HG02970 (cell line): Measurements from ENCODE around the gene SLC35E3.
"Not testable (repeated sequence)": the region's sequence is repeated elsewhere in the genome, so short reads cannot be mapped to it uniquely, and the experiment has no call there.

ENCODE experiments used
- ATAC-seq: cut with Tn5 transposase; IDR thresholded peaks from one replicate; pipeline ENCODE4 v1.9.1; 2021; ENCODE audit warnings: mild to moderate bottlenecking, moderate library complexity, moderate number of reproducible peaks; ENCODE audit not compliant: unreplicated experiment, low FRiP score

SLC35E3 gene

GRCh38 chr12:68793436-68793835, 47.5 kb downstream of the SLC35E3 start:
- ATAC-seq, result no peak

GRCh38 chr12:68793975-68794652, 48.1 kb downstream of the SLC35E3 start:
- ATAC-seq, result no peak

GRCh38 chr12:68794653-68795251, 48.8 kb downstream of the SLC35E3 start:
- ATAC-seq, result no peak

- ATAC-seq, result no peak
These were observed 50.4 kb downstream of the SLC35E3 start for GRCh38 chr12:68796399-68796798.

GRCh38 chr12:68798882-68799234, 52.9 kb downstream of the SLC35E3 start:
- ATAC-seq, result no peak

GRCh38 chr12:68800294-68800693, 54.3 kb downstream of the SLC35E3 start:
- no peak for ATAC-seq

GRCh38 chr12:68801124-68801523, 55.1 kb downstream of the SLC35E3 start:
- ATAC-seq, result not testable (repeated sequence)

GRCh38 chr12:68802372-68802745, 56.4 kb downstream of the SLC35E3 start:
- ATAC-seq, result not testable (repeated sequence)

- not testable (repeated sequence) for ATAC-seq
These were observed 57.1 kb downstream of the SLC35E3 start for GRCh38 chr12:68802911-68803651.

- no peak for ATAC-seq
These were observed 58.1 kb downstream of the SLC35E3 start for GRCh38 chr12:68803948-68804656.

- ATAC-seq, result no peak
These were observed 58.9 kb downstream of the SLC35E3 start for GRCh38 chr12:68804657-68805591.

- ATAC-seq, result no peak
These were observed 59.7 kb downstream of the SLC35E3 start for GRCh38 chr12:68805592-68806120.

GRCh38 chr12:68806488-68807237, 60.7 kb downstream of the SLC35E3 start:
- no peak for ATAC-seq

GRCh38 chr12:68807274-68807575, 61.2 kb downstream of the SLC35E3 start:
- ATAC-seq, result not testable (repeated sequence)

GRCh38 chr12:68807576-68808387, 61.8 kb downstream of the SLC35E3 start, which contains the start of gene MDM2:
TSS of gene MDM2 (plus strand) at chr12:68808177. CDS start at chr12:68808478, 301 bp downstream.
- peak; percentile 80 for ATAC-seq

- peak; percentile 54 for ATAC-seq
These were observed 62.6 kb downstream of the SLC35E3 start for GRCh38 chr12:68808388-68809189.
